ENCODE measurements around the gene MGAT3. TPM values are rescaled to one million over a fixed set of nuclear protein-coding genes. Genes with fewer than 3 reads are reported as not detected.

MGAT3 gene
- total and polyA plus RNA-seq, 2 of the 8 experiments (the other 6 are each of a cell fraction or from before 2014, with no cell fraction given): 4.3 to 9.2 TPM

DNA sequence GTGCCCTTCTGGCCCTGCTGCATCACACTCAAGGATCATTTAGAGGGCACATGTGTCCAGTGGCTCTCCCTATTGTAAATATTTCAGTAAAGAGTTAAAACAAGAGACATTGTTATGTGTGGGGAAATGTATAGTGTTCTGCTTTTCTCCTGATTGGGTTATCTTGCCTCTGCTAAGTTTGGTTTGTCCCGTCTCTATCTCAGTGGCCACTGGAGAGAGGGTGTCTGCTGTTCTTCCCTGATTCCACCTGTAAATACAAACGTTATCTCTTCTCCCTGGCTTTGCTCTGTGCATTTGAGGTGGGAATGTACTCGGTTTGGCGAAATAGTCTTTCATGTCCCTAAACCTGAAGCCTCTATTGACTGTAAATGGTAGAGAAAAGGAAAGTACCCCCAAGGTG lies 51.6 kb downstream of the MGAT3 start:
- no peak overlapping the region for H3K4me3 ChIP-seq (ENCODE audit: extremely low read depth in 1 of 4, insufficient read depth in 2 of 4, low read depth in 3 of 4, low read length in 4 of 4)
- H3K14ac ChIP-seq (ENCODE audit: insufficient read length): no peak overlapping the region
- no peaks in the 10 kb centered on the region for H3K9me3 ChIP-seq (ENCODE audit: insufficient read depth in 2 of 2, low read depth in 1 of 2, low read length in 1 of 2)
- H2BK5ac ChIP-seq (ENCODE audit: low read depth, low read length): no peak overlapping the region
- H4K91ac ChIP-seq (replicated peaks; ENCODE audit: insufficient read length, low read length): no peak overlapping the region
- DNase-seq (ENCODE audit: low read depth in 1 of 2, low spot score in 2 of 2) (no peak), FAIRE-seq (no peak)
- no peak overlapping the region for H2BK15ac ChIP-seq (ENCODE audit: low read length)
- H3K9ac ChIP-seq (replicated peaks in 1 of 4; ENCODE audit: extremely low read depth in 1 of 4, low read depth in 3 of 4, low read length in 3 of 4): no peak overlapping the region
- ChIA-PET POLR2A (ENCODE audit: partially characterized antibody) (interaction anchor here (1.2 to 2.9 kb wide), 2 partner anchors 9 to 16 kb away, joined by 4 to 16 read pairs; no protein-coding TSS in a partner anchor), CTCF (ENCODE audit: partially characterized antibody) (interaction anchor here (0.7 to 4.8 kb wide), 5 partner anchors 12 to 109 kb away, joined by 4 to 22 read pairs (median 14); partner anchors contain the start of gene TAB1)
- TF ChIP-seq SIN3A (conservative IDR thresholded peaks at IDR 0.05 in 1 of 2, IDR thresholded peaks at IDR 0.05 in 1 of 2; ENCODE audit: low read depth in 1 of 2, low read length in 2 of 2): no peak
- no peak overlapping the region for H2AFZ ChIP-seq (ENCODE audit: low read length)
- 80% methylated on average over 4 of the region's 4 CpGs; no CpG with 5 or more reads in 1 of the 2 experiments for WGBS, 2 experiments (ENCODE audit: extremely low coverage in 1 of 2, insufficient coverage in 1 of 2, insufficient read length in 1 of 2, insufficient replicate concordance in 2 of 2, low coverage in 1 of 2, low lambda C conversion rate in 2 of 2, missing lambda C conversion rate in 1 of 2)
- no peak overlapping the region for H4K8ac ChIP-seq (ENCODE audit: extremely low read depth, insufficient read depth, low read length)
- H2BK12ac ChIP-seq (ENCODE audit: low read depth, low read length): no peak overlapping the region
- H3K23me2 ChIP-seq (ENCODE audit: low read depth, low read length): no peaks in the 10 kb centered on the region; the same call in 1 of the 2 replicates
- H4K20me1 ChIP-seq (replicated peaks in 1 of 2; ENCODE audit: control insufficient read depth in 1 of 2, insufficient read depth in 2 of 2, low read length in 2 of 2): peaks cover 43 to 63% of the 10 kb centered on the region in 2 experiments
- peaks cover 0 to 5% of the 10 kb centered on the region in 2 experiments; a peak in 2 of 4 replicates for H3K79me2 ChIP-seq (ENCODE audit: control insufficient read depth in 1 of 2, insufficient read depth in 2 of 2, low read length in 2 of 2)
- H3K4me1 ChIP-seq (replicated peaks in 1 of 4; ENCODE audit: control insufficient read depth in 3 of 4, insufficient read depth in 4 of 4, low read length in 3 of 4): peaks cover 0 to 3% (median 0%) of the 10 kb centered on the region in 4 experiments; a peak in 2 of 7 replicates
- H4K5ac ChIP-seq (ENCODE audit: insufficient read length, low read depth, low read length): no peak overlapping the region
- no peak overlapping the region for H3K23ac ChIP-seq (ENCODE audit: insufficient read length)
- no peak overlapping the region for H3K56ac ChIP-seq (replicated peaks; ENCODE audit: insufficient read length, low read depth, low read length)
- no peak overlapping the region for H3K27ac ChIP-seq (ENCODE audit: low read depth, low read length)
- no peak overlapping the region for H3K4ac ChIP-seq (replicated peaks; ENCODE audit: insufficient read length, low read depth, low read length)
- H3K36me3 ChIP-seq (ENCODE audit: control insufficient read depth in 2 of 4, insufficient read depth in 4 of 4, low read length in 3 of 4): peaks cover 13 to 72% (median 44%) of the 10 kb centered on the region in 4 experiments
- peaks cover 2% of the 10 kb centered on the region for H3K79me1 ChIP-seq (ENCODE audit: low read depth, low read length)
- H3K18ac ChIP-seq (ENCODE audit: extremely low read depth, low read length): no peak overlapping the region
- H2BK20ac ChIP-seq (ENCODE audit: low read length): no peak overlapping the region
- H3K27me3 ChIP-seq (replicated peaks in 1 of 4; ENCODE audit: control insufficient read depth in 3 of 4, extremely low read depth in 1 of 4, insufficient read depth in 3 of 4, low read length in 3 of 4): peaks cover 38 to 77% (median 75%) of the 10 kb centered on the region in 4 experiments
- no peak overlapping the region for H2BK120ac ChIP-seq (replicated peaks; ENCODE audit: low read depth, low read length)
- H3K4me2 ChIP-seq (ENCODE audit: insufficient read depth in 1 of 2, low read depth in 2 of 2, low read length in 2 of 2): no peak overlapping the region
- H2AK5ac ChIP-seq (ENCODE audit: low read depth, low read length): no peak overlapping the region

Data from H1 (cell line).